ENCODE results near the gene KRTAP5-5.

- TF ChIP-seq ATF3 (IDR thresholded peaks at IDR 0.05): no peak
- no peak for TF ChIP-seq CTCF (IDR thresholded peaks at IDR 0.05; ENCODE audit: low read depth, low read length, missing input control)
- no peak for TF ChIP-seq EGR1 (IDR thresholded peaks at IDR 0.05; ENCODE audit: low read depth in 2 of 2)
- TF ChIP-seq GABPA (IDR thresholded peaks at IDR 0.05 in 1 of 2, conservative IDR thresholded peaks at IDR 0.05 in 1 of 2): no peak
- TF ChIP-seq RAD21 (IDR thresholded peaks at IDR 0.05): no peak
- no peak for TF ChIP-seq YY1 (IDR thresholded peaks at IDR 0.05)
- TF ChIP-seq JUND (IDR thresholded peaks at IDR 0.05): peak in 1 of 2 donors; percentile 10
- no peak for TF ChIP-seq REST (IDR thresholded peaks at IDR 0.05)
- no peak for TF ChIP-seq MAX (IDR thresholded peaks at IDR 0.05)
- no peak for TF ChIP-seq TAF1 (conservative IDR thresholded peaks at IDR 0.05)
- TF ChIP-seq SP1 (IDR thresholded peaks at IDR 0.05): no peak
- TF ChIP-seq RXRA (IDR thresholded peaks at IDR 0.05): no peak
- no peak for TF ChIP-seq FOXA2 (IDR thresholded peaks at IDR 0.05)
- TF ChIP-seq NR2F2 (IDR thresholded peaks at IDR 0.05): no peak
Observed at GRCh38 chr11:1671658-1672057, 42.1 kb downstream of the KRTAP5-5 start.
